ENCODE data around the gene RNASET2.
A peak's percentile ranks its signal among the peaks of the same experiment; 100 is the strongest.

RNASET2 gene

GRCh38 chr6:166956444-166957086, at the start of gene RNASET2:
Gene RNASET2 (minus strand): TSS chr6:166956550. CDS start chr6:166956182, 368 bp downstream.
- no peak for FAIRE-seq

GRCh38 chr6:167005350-167006159, 49.2 kb upstream of the RNASET2 start:
- FAIRE-seq: no peak

GRCh38 chr6:167000759-167001158, 44.4 kb upstream of the RNASET2 start:
- no peak for FAIRE-seq

DNA sequence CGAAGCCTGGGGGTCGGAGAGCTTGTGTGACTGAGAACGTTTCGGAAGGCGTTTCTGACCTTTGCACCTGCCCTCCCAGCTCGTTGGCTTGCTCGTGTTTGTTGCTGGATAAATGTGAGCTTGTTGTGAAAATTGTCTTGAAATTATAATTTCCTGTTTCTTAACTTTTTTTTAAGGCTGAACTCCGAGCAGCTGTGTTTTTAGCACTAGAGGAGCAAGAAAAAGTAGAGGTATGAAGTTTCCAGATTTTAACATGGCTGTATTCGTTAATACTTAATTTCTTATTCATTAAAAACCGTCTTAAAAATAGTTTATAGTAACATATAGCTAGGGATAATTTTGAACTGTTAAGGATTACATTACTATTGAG, 43.5 kb upstream of the RNASET2 start:
- no peak for FAIRE-seq

DNA sequence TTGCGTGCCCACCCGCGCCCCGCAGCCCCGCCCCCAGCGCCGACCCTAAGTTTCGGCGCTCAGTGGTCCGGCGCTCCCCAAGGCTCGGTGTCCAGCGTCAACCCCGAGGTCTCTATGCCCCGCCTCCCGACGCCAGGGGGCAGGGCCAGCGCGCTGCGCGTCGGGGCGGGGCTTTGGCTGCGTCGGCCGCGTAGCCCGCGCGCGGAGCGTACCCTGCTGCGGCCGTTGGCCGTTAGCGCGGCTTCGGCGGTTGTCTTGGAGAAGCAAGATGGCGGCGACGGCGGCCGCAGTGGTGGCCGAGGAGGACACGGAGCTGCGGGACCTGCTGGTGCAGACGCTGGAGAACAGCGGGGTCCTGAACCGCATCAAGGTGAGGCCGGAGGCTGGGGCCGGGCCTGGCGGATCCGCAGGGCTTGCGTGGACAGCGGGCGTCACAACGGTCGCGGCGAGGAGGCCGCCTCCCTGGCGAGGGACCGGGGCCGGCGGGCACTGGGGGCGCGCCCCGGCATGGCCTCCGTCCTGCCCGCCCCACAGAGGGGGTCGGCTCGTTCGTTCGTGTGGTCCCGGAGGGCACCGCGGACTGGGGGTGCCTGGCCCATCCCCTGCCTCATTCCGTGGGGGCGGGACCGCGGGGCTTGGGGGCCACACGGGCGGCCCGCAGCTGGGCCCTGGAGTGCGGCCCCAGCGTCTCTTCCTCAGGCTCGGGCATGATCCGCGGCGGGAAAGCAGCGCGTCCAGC, 43.0 kb upstream of the RNASET2 start, which contains the start of gene CEP43:
CEP43 (plus strand) TSS at position 253 of the 739 bp plus-strand sequence; CDS start at position 269, 16 bp downstream.
- no peak for FAIRE-seq

- no peak for FAIRE-seq
These were observed 42.1 kb upstream of the RNASET2 start for GRCh38 chr6:166998256-166999144.

GRCh38 chr6:166997768-166998255, 41.5 kb upstream of the RNASET2 start:
- FAIRE-seq: no peak

DNA sequence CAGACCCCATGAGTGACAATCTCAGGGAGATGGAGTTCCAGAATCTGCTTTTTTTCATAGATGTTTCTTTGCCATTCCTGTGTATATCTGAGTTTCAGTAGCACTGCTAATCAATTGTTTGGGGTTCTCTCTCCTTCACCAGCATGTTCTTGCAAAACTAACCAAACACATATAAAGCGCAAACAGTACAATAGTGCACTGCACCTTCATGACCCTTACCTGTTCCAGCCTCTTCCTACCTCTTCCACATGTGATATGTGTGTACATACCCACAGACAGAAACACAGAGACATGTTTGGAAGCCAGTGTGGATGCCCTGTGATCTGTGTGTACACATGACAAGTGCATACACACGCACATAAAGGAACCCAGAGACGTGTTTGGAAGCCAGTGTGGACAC, 41.0 kb upstream of the RNASET2 start:
- no peak for FAIRE-seq

- FAIRE-seq: no peak
These were observed 40.1 kb upstream of the RNASET2 start for GRCh38 chr6:166996406-166996805.

DNA sequence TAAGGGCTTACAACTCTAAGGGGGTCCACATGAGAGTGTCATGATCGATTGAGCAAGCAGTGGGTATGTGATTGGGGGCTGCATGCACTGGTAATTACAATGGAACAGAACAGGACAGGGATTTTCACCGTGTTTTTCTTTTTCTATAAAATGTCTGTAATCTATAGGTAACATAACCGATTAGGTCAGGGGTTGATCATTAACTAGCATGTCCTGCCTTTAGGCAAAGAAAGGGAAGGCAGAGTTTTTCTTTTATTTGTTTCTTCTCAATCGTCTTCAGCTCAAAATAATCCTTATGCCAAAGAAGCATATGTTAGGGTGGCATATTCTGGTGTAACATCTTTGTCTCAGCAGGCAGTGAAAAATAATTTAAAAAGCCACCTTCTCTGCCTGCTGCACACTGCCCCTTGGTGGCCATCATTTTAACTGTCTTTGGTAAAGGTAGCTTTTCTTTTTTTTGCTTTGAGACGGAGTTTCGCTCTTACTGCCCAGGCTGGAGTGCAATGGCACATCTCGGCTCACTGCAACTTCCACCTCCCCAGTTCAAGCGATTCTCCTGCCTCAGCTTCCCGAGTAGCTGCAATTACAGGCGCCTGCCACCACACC, 33.2 kb upstream of the RNASET2 start:
- FAIRE-seq: peak; percentile 81

GRCh38 chr6:166988674-166989201, 32.4 kb upstream of the RNASET2 start:
- FAIRE-seq: no peak

DNA sequence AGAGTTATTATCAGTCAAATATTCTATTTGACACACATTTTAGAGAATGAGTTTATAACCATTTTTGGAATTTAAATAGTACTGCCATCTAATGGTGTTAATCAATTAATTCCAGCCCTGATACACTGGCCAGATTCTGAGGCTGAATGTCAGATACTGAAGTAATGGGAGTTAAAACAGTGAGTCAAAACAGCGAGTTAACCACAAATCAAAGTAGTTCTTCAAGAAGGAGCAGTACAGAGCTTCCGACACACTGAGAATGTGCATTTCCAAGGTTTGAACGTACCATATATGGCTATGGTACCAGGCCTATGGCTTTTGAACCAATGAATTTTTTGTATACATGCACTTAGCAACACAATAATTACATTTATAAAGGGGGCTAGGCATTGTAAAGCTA, 31.6 kb upstream of the RNASET2 start:
- no peak for FAIRE-seq

GRCh38 chr6:166987448-166987847, 31.1 kb upstream of the RNASET2 start:
- no peak for FAIRE-seq

DNA sequence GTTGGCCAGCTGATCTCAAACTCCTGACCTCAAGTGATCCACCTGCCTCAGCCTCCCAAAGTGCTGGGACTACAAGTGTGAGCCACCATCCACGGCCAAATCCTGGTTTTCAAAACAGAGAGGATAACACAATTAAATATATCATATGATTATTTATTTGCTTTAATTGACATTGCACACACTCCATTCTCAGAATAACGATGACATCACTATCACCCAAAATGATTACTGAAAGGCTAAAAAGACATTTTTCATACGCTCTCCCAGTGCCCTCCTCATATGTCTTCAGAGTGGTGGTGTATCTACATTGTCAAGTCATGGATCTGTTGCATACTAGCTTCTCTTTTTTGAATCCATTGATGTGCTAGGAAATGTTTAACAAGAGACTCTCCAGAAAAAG, 24.4 kb upstream of the RNASET2 start:
- no peak for FAIRE-seq

GRCh38 chr6:166977621-166978525, 21.5 kb upstream of the RNASET2 start:
- no peak for FAIRE-seq

DNA sequence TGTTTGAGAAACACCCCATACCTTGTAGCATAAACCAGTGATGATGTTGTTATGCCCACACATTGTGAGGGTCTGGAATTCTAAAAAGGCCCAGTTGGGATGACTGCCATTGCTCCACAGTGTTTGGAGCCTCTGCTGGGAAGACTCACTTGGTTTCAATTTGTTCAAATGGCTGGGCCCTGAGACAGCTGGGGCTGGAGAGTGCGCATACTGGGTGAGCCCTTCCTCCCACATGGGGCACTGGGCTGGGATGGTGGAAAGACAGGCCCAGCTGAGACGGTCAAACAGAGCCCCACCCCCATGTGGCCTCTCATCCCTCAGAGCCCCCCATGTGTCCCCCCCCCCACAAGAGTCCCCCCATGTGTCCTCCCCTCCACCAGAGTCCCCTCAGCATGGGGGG, 20.3 kb upstream of the RNASET2 start:
- no peak for FAIRE-seq

DNA sequence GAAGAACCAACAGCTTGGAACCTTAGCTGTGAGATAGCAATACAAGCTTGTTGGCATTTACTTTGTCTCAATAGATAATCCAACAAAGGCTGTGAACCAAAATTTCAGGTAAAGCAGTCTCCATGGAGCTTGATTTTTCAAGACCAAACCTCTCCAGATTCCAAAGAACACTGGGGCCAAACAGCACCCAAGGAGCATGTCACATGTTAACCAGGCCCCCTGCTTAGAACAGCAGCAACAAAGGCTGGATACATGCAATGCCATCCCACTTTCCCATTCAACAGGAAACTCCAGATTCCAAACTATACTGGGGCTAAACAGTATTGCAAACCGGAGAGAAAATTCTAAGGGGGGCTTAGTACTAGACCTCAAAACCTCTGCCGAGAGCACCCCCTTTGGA, 15.8 kb upstream of the RNASET2 start:
- FAIRE-seq: no peak

DNA sequence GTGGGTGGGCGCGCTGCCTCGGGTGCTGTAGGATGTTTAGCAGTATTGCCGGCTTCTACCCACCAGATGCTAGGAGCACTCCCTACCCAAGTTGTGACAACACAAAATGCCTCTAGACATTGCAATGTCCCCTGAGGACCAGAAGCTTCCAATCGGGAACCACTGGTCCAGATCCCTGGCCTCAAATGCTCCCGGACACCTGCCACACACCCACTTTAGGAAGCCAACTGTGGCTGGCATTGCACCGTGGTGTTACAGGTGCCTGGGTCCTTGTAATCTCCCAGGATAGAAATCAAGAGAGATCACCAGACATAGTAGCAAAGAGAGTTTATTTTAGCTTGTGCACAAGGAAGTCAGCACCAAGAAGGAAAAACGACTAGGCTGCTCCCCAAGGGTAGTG, 14.9 kb upstream of the RNASET2 start:
- no peak for FAIRE-seq

- FAIRE-seq: no peak
These were observed 14.4 kb upstream of the RNASET2 start for GRCh38 chr6:166970776-166971175.

- FAIRE-seq: no peak
These were observed 13.7 kb upstream of the RNASET2 start for GRCh38 chr6:166970091-166970490.

Measured in islet of Langerhans (tissue), 1 donor.